Muscle layer of colon (tissue), 2 donors: ENCODE results near the gene PRRX2.
"Not testable (repeated sequence)": the region's sequence is repeated elsewhere in the genome, so short reads cannot be mapped to it uniquely, and the experiment has no call there.

ENCODE experiments used
- H3K27ac ChIP-seq: one replicate; pipeline ENCODE4 v1.7.0; 2013; ENCODE audit warnings: low read depth, mild to moderate bottlenecking, low read length, moderate library complexity
- H3K27me3 ChIP-seq, 2 donors: one replicate each; pipeline ENCODE4 v1.7.0; 2013; ENCODE audit warnings: low read length in 2 of 2, mild to moderate bottlenecking in 2 of 2; ENCODE audit not compliant: insufficient read depth in 2 of 2, control insufficient read depth in 1 of 2
- H3K36me3 ChIP-seq: one replicate; pipeline ENCODE4 v1.7.0; 2013; ENCODE audit warnings: mild to moderate bottlenecking, low read length; ENCODE audit not compliant: insufficient read depth
- H3K4me1 ChIP-seq: one replicate; pipeline ENCODE4 v1.7.0; 2013; ENCODE audit warnings: mild to moderate bottlenecking, low read length; ENCODE audit not compliant: insufficient read depth
- H3K4me3 ChIP-seq, 2 donors: one replicate each; pipeline ENCODE4 v1.7.0; 2013; ENCODE audit warnings: low read length in 2 of 2, low read depth in 1 of 2, mild to moderate bottlenecking in 1 of 2, moderate library complexity in 1 of 2
- H3K9ac ChIP-seq: one replicate; pipeline ENCODE4 v1.7.0; 2013; ENCODE audit warnings: low read length
- H3K9me3 ChIP-seq: one replicate; pipeline ENCODE4 v1.7.0; 2013; ENCODE audit warnings: mild to moderate bottlenecking, low read length
- donor health status: abdominal sarcoma.
- donor health status: Adenocarcinoma of cecum.

The PRRX2 gene

DNA sequence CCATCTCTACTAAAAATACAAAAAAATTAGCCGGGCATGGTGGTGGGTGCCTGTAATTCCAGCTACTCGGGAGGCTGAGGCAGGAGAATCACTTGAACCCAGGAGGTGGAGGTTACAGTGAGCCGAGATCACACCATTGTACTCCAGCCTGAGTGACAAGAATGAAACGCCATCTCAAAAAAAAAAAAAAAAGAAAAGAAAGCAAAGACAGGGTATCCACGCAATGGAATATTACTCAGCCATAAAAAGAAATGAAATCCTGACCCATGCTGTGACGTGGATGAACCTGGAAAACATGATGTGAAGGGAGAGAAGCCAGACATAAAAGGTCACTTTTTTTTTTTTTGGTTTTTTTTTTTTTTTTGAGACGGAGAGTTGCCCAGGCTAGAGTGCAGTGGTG lies 95.3 kb downstream of the PRRX2 start:
- H3K9ac ChIP-seq, H3K9me3 ChIP-seq, H3K27me3 ChIP-seq, H3K27ac ChIP-seq, H3K4me1 ChIP-seq, H3K4me3 ChIP-seq, H3K36me3 ChIP-seq: not testable (repeated sequence)

- Histone ChIP-seq H3K9ac (no peak overlapping the region), H3K4me3 (no peak overlapping the region), H3K9me3 (no peaks in the 10 kb centered on the region), H3K4me1 (peaks cover 4% of the 10 kb centered on the region), H3K27ac (no peak overlapping the region), H3K36me3 (no peaks in the 10 kb centered on the region), H3K27me3 (no peaks in the 10 kb centered on the region)
Observed at GRCh38 chr9:129761293-129761900, 96.0 kb downstream of the PRRX2 start.

DNA sequence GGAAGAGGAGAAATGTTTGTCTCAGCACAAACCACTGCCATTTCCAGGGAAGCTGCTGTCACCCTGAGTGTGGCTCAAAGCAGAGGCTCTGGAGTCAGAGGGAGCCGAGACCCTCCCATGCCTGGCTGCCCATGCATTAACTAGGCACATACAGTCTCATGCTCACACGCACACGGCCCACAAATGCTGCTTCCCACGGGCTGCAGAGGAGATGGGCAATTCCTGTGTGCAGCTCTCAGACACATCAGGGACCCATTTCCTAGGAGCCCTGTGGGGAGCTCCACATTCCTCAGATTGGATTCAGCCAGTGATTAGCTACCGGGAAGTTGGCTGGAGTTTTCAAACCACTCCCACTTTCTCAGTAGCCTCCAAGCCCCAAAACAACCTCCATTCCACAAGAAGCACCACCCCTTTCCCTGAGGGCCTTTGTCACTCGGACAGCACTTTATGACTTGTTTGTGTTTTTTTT lies 96.5 kb downstream of the PRRX2 start:
- H3K9me3 ChIP-seq = no peaks in the 10 kb centered on the region
- H3K36me3 ChIP-seq = no peaks in the 10 kb centered on the region
- no peak overlapping the region for H3K27ac ChIP-seq
- H3K4me3 ChIP-seq = no peak overlapping the region
- no peaks in the 10 kb centered on the region for H3K27me3 ChIP-seq
- H3K9ac ChIP-seq = no peak overlapping the region
- H3K4me1 ChIP-seq = peaks cover 4% of the 10 kb centered on the region

- not testable (repeated sequence) for H3K36me3 ChIP-seq, H3K27me3 ChIP-seq, H3K9ac ChIP-seq, H3K27ac ChIP-seq, H3K4me3 ChIP-seq, H3K4me1 ChIP-seq, H3K9me3 ChIP-seq
Observed at GRCh38 chr9:129762370-129762984, 97.0 kb downstream of the PRRX2 start.

DNA sequence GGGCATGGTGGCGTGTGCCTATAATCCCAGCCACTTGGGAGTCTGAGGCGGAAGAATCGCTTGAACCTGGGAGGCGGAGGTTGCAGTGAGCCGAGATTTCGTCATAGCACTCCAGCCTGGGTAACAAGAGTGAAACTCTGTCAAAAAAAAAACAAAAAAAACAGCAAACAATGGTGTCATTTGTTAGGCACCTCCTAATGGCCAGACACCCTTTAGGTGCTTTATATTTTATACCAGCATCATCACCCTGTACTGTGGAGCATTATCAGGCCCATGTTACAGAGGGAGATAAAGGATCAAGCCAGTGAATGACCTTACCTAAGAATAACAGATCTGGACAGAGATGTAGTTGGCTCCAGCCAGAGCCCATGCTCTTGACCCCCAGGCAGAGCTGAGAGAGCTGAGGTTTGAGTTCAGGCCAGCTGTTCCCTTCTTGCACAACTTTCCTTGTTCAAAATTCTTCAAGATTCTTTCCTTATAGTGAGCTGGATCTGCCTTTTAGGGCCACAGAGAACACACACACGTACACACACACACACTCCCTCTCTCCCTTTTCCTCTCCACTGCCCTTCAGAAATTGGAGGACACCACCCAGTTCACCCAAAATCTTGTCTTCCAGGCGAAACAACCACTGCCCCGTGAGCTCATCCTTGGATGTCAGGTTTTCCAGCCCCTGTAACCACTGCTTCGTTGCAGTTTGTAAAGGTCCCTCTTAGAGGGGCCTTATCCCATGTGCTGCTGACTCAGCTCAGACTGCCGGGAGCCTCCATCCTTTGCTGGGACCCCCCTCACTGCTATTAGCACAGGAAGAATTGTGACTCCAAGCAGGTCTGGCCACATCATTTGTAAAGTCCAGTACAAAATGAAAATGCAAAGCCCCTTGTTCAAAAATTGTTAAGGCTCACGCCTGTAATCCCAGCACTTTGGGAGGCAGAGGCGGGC lies 97.8 kb downstream of the PRRX2 start:
- H3K27me3 ChIP-seq = no peaks in the 10 kb centered on the region
- no peak overlapping the region for H3K4me3 ChIP-seq
- no peak overlapping the region for H3K27ac ChIP-seq
- no peaks in the 10 kb centered on the region for H3K9me3 ChIP-seq
- H3K36me3 ChIP-seq = no peaks in the 10 kb centered on the region
- no peak overlapping the region for H3K9ac ChIP-seq
- peaks cover 4% of the 10 kb centered on the region for H3K4me1 ChIP-seq

- Histone ChIP-seq H3K9ac (no peak overlapping the region), H3K36me3 (no peaks in the 10 kb centered on the region), H3K4me1 (peaks cover 4% of the 10 kb centered on the region), H3K27ac (no peak overlapping the region), H3K27me3 (no peaks in the 10 kb centered on the region), H3K4me3 (no peak overlapping the region), H3K9me3 (no peaks in the 10 kb centered on the region)
Observed at GRCh38 chr9:129765764-129766317, 100.4 kb downstream of the PRRX2 start.

DNA sequence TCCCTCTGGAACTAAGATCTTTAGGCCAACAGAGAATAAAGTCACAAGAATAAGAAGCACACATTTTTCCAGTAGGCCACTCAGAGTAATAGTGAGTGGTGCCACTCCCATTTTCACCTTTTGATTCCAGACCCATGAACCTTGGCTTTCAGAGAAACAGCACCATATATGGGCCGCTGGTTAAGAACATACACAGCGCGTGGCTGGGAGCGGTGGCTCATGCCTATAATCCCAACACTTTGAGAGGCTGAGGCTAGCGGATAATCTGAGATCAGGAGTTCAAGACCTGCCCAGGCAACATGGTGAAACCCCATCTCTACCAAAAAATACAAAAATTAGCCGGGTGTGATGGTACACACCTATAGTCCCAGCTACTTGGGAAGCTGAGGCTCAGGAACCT lies 103.0 kb downstream of the PRRX2 start:
- no peak overlapping the region for H3K4me3 ChIP-seq
- H3K9me3 ChIP-seq = no peaks in the 10 kb centered on the region
- no peaks in the 10 kb centered on the region for H3K27me3 ChIP-seq
- H3K36me3 ChIP-seq = no peaks in the 10 kb centered on the region
- no peaks in the 10 kb centered on the region for H3K4me1 ChIP-seq
- no peak overlapping the region for H3K9ac ChIP-seq
- H3K27ac ChIP-seq = no peak overlapping the region

DNA sequence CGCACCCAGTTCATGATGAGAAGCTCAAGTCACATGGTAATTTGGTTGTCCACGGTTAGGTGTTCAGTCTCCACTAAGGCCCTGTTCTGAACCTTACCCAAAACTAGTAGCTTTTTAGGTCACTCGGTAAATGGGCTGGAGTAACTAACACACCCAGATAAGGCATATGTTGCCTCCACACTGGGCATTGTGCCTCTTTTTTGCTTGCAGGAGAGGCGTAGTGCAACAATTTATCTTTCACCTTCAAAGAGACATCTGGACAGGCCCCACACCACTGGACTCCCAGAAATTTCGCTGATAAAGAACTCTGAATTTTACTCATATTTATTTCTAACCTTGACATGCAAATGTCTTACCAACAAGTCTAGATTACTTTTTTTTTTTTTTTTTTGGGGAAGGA lies 104.2 kb downstream of the PRRX2 start:
- H3K36me3 ChIP-seq = no peaks in the 10 kb centered on the region
- H3K4me3 ChIP-seq = no peak overlapping the region
- H3K9ac ChIP-seq = no peak overlapping the region
- no peak overlapping the region for H3K27ac ChIP-seq
- no peaks in the 10 kb centered on the region for H3K27me3 ChIP-seq
- H3K9me3 ChIP-seq = no peaks in the 10 kb centered on the region
- no peaks in the 10 kb centered on the region for H3K4me1 ChIP-seq

GRCh38 chr9:129770741-129771140 lies 105.3 kb downstream of the PRRX2 start:
- no peak overlapping the region for H3K4me3 ChIP-seq
- H3K27ac ChIP-seq = no peak overlapping the region
- no peaks in the 10 kb centered on the region for H3K4me1 ChIP-seq
- no peaks in the 10 kb centered on the region for H3K27me3 ChIP-seq
- no peak overlapping the region for H3K9ac ChIP-seq
- no peaks in the 10 kb centered on the region for H3K9me3 ChIP-seq
- no peaks in the 10 kb centered on the region for H3K36me3 ChIP-seq
